Measurements from ENCODE around the gene ATP8A2.
A peak's percentile ranks its signal among the peaks of the same experiment; 100 is the strongest.
"Not testable (repeated sequence)": the region's sequence is repeated elsewhere in the genome, so short reads cannot be mapped to it uniquely, and the experiment has no call there.

The ATP8A2 gene

GRCh38 chr13:25463496-25463895 is 91.7 kb downstream of the ATP8A2 start:
- no peak for DNase-seq (ENCODE audit: low spot score)

- no peak for DNase-seq (ENCODE audit: low spot score)
Observed at GRCh38 chr13:25466880-25467279, 95.1 kb downstream of the ATP8A2 start.

- peak; percentile 43 for DNase-seq (ENCODE audit: low spot score)
Observed at GRCh38 chr13:25468325-25469168, 96.8 kb downstream of the ATP8A2 start.

- DNase-seq (ENCODE audit: low spot score) = no peak
Observed at GRCh38 chr13:25469169-25469525, 97.4 kb downstream of the ATP8A2 start.

- no peak for DNase-seq (ENCODE audit: low spot score)
Observed at GRCh38 chr13:25473864-25474263, 102.1 kb downstream of the ATP8A2 start.

GRCh38 chr13:25478186-25478585 is 106.4 kb downstream of the ATP8A2 start:
- no peak for DNase-seq (ENCODE audit: low spot score)

- peak; percentile 20 for DNase-seq (ENCODE audit: low spot score)
Observed at GRCh38 chr13:25489238-25489637, 117.5 kb downstream of the ATP8A2 start.

GRCh38 chr13:25490236-25490635 is 118.5 kb downstream of the ATP8A2 start:
- DNase-seq (ENCODE audit: low spot score) = no peak

- no peak for DNase-seq (ENCODE audit: low spot score)
Observed at GRCh38 chr13:25493931-25494640, 122.3 kb downstream of the ATP8A2 start.

- DNase-seq (ENCODE audit: low spot score) = no peak
Observed at GRCh38 chr13:25494698-25495411, 123.1 kb downstream of the ATP8A2 start.

- DNase-seq (ENCODE audit: low spot score) = no peak
Observed at GRCh38 chr13:25501231-25501630, 129.5 kb downstream of the ATP8A2 start.

GRCh38 chr13:25502031-25502430 is 130.3 kb downstream of the ATP8A2 start:
- DNase-seq (ENCODE audit: low spot score) = no peak

- DNase-seq (ENCODE audit: low spot score) = no peak
Observed at GRCh38 chr13:25502551-25502950, 130.8 kb downstream of the ATP8A2 start.

GRCh38 chr13:25503856-25504255 is 132.1 kb downstream of the ATP8A2 start:
- DNase-seq (ENCODE audit: low spot score) = no peak

GRCh38 chr13:25507841-25508240 is 136.1 kb downstream of the ATP8A2 start:
- no peak for DNase-seq (ENCODE audit: low spot score)

GRCh38 chr13:25513060-25513459 is 141.3 kb downstream of the ATP8A2 start:
- DNase-seq (ENCODE audit: low spot score) = not testable (repeated sequence)

- DNase-seq (ENCODE audit: low spot score) = no peak
Observed at GRCh38 chr13:25518441-25518840, 146.7 kb downstream of the ATP8A2 start.

- DNase-seq (ENCODE audit: low spot score) = no peak
Observed at GRCh38 chr13:25525884-25526283, 154.1 kb downstream of the ATP8A2 start.

- DNase-seq (ENCODE audit: low spot score) = no peak
Observed at GRCh38 chr13:25528266-25528665, 156.5 kb downstream of the ATP8A2 start.

GRCh38 chr13:25529425-25529824 is 157.7 kb downstream of the ATP8A2 start:
- DNase-seq (ENCODE audit: low spot score) = no peak

GRCh38 chr13:25538276-25538675 is 166.5 kb downstream of the ATP8A2 start:
- no peak for DNase-seq (ENCODE audit: low spot score)

- no peak for DNase-seq (ENCODE audit: low spot score)
Observed at GRCh38 chr13:25541434-25542123, 169.8 kb downstream of the ATP8A2 start.
